ENCODE data around the gene ZBTB2.

- TF ChIP-seq CTCF (IDR thresholded peaks at IDR 0.05; ENCODE audit: low read depth, low read length), result no peak
- no peak for TF ChIP-seq EZH2phosphoT487 (IDR thresholded peaks at IDR 0.05; ENCODE audit: low read depth)
These were observed 39.6 kb downstream of the ZBTB2 start for GRCh38 chr6:151351731-151352130.

Data from OCI-LY3 (cell line).